ENCODE results near the gene EXOC6B. TPM values are rescaled to one million over a fixed set of nuclear protein-coding genes. Genes with fewer than 3 reads are reported as not detected.

The EXOC6B gene
- total and polyA plus RNA-seq, 2 of the 8 experiments (the other 6 are each of a cell fraction or from before 2014, with no cell fraction given) = 13.5 to 33.0 TPM

DNA sequence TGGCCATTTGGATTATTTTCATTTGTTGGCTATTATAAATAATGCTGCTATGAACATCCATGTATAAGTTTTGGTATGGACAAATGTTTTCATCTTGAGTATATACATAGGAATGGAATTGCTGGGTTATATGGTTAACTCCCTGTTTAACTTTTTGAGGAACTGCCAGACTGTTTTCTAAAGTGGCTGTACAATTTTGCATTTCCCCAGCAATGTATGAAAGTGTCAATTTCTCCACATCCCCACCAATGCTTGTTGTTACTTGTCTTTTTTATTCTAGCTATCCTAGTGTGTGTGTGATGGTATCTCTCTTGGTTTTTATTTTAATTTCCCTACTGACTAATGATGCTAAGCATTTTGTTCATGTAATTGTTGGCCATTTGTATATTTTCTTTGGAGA, 587.5 kb downstream of the EXOC6B start:
- Histone ChIP-seq H3K36me3 (ENCODE audit: control insufficient read depth in 2 of 4, insufficient read depth in 4 of 4, low read length in 3 of 4) (no peaks in the 10 kb centered on the region), H3K9ac (replicated peaks in 1 of 4; ENCODE audit: extremely low read depth in 1 of 4, low read depth in 3 of 4, low read length in 3 of 4) (no peak overlapping the region), H3K79me2 (ENCODE audit: control insufficient read depth in 1 of 2, insufficient read depth in 2 of 2, low read length in 2 of 2) (no peaks in the 10 kb centered on the region), H4K20me1 (replicated peaks in 1 of 2; ENCODE audit: control insufficient read depth in 1 of 2, insufficient read depth in 2 of 2, low read length in 2 of 2) (no peaks in the 10 kb centered on the region), H3K4me3 (ENCODE audit: extremely low read depth in 1 of 4, insufficient read depth in 2 of 4, low read depth in 3 of 4, low read length in 4 of 4) (no peak overlapping the region), H2AK5ac (ENCODE audit: low read depth, low read length) (no peak overlapping the region), H4K5ac (ENCODE audit: insufficient read length, low read depth, low read length) (no peak overlapping the region), H3K4me2 (ENCODE audit: insufficient read depth in 1 of 2, low read depth in 2 of 2, low read length in 2 of 2) (no peak overlapping the region), H2AFZ (ENCODE audit: low read length) (no peak overlapping the region), H3K23ac (ENCODE audit: insufficient read length) (no peak overlapping the region), H3K14ac (ENCODE audit: insufficient read length) (no peak overlapping the region), H4K8ac (ENCODE audit: extremely low read depth, insufficient read depth, low read length) (no peak overlapping the region), H2BK20ac (ENCODE audit: low read length) (no peak overlapping the region), H2BK12ac (ENCODE audit: low read depth, low read length) (no peak overlapping the region), H2BK5ac (ENCODE audit: low read depth, low read length) (no peak overlapping the region), H3K79me1 (ENCODE audit: low read depth, low read length) (no peaks in the 10 kb centered on the region), H2BK15ac (ENCODE audit: low read length) (no peak overlapping the region), H3K9me3 (ENCODE audit: insufficient read depth in 2 of 2, low read depth in 1 of 2, low read length in 1 of 2) (no peaks in the 10 kb centered on the region), H3K4ac (replicated peaks; ENCODE audit: insufficient read length, low read depth, low read length) (no peak overlapping the region), H3K4me1 (replicated peaks in 1 of 4; ENCODE audit: control insufficient read depth in 3 of 4, insufficient read depth in 4 of 4, low read length in 3 of 4) (peaks cover 0 to under 1% (median 0%) of the 10 kb centered on the region in 4 experiments; a peak in 1 of 7 replicates), H3K27me3 (replicated peaks in 1 of 4; ENCODE audit: control insufficient read depth in 3 of 4, extremely low read depth in 1 of 4, insufficient read depth in 3 of 4, low read length in 3 of 4) (no peaks in the 10 kb centered on the region), H2BK120ac (replicated peaks; ENCODE audit: low read depth, low read length) (no peak overlapping the region), H3K56ac (replicated peaks; ENCODE audit: insufficient read length, low read depth, low read length) (no peak overlapping the region), H3K23me2 (ENCODE audit: low read depth, low read length) (no peaks in the 10 kb centered on the region), H4K91ac (replicated peaks; ENCODE audit: insufficient read length, low read length) (no peak overlapping the region), H3K27ac (ENCODE audit: low read depth, low read length) (no peak overlapping the region), H3K18ac (ENCODE audit: extremely low read depth, low read length) (no peak overlapping the region)
- ChIA-PET CTCF (ENCODE audit: partially characterized antibody) (interaction anchor here (0.6 to 1.4 kb wide), 2 partner anchors 12 to 18 kb away, joined by 3 to 5 read pairs; no protein-coding TSS in a partner anchor), POLR2A (ENCODE audit: partially characterized antibody) (no interaction called here)
- no peak for DNase-seq (ENCODE audit: low read depth in 1 of 2, low spot score in 2 of 2)
- FAIRE-seq = no peak
- no peak for TF ChIP-seq ASH2L (IDR thresholded peaks at IDR 0.05; ENCODE audit: low read length)
- TF ChIP-seq SIN3A (conservative IDR thresholded peaks at IDR 0.05 in 1 of 2, IDR thresholded peaks at IDR 0.05 in 1 of 2; ENCODE audit: low read depth in 1 of 2, low read length in 2 of 2) = no peak
- no peak for TF ChIP-seq RXRA (IDR thresholded peaks at IDR 0.05; ENCODE audit: insufficient read depth, low read depth, low read length)
- TF ChIP-seq SP1 (IDR thresholded peaks at IDR 0.05; ENCODE audit: low read depth, low read length) = no peak
- TF ChIP-seq, protein P1, sequence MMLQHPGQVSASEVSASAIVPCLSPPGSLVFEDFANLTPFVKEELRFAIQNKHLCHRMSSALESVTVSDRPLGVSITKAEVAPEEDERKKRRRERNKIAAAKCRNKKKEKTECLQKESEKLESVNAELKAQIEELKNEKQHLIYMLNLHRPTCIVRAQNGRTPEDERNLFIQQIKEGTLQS (IDR thresholded peaks at IDR 0.05; ENCODE audit: insufficient read depth, low read depth, low read length) = no peak
- TF ChIP-seq ZNF274 (IDR thresholded peaks at IDR 0.05; ENCODE audit: borderline replicate concordance, extremely low read depth, low read length) = no peak
- no peak for TF ChIP-seq KDM1A (IDR thresholded peaks at IDR 0.05; ENCODE audit: borderline replicate concordance, low read length)
- TF ChIP-seq TEAD4 (IDR thresholded peaks at IDR 0.05; ENCODE audit: low read depth, low read length) = no peak
- TF ChIP-seq TCF12 (IDR thresholded peaks at IDR 0.05; ENCODE audit: low read depth, low read length) = no peak
- TF ChIP-seq HDAC6 (IDR thresholded peaks at IDR 0.05; ENCODE audit: low read depth, low read length) = no peak
- TF ChIP-seq HDAC2 (IDR thresholded peaks at IDR 0.05; ENCODE audit: borderline replicate concordance in 1 of 2, low read depth in 2 of 2, low read length in 2 of 2) = no peak
- TF ChIP-seq CBX8 (IDR thresholded peaks at IDR 0.05; ENCODE audit: borderline replicate concordance, low read depth, low read length) = no peak
- TF ChIP-seq SUZ12 (IDR thresholded peaks at IDR 0.05; ENCODE audit: low read length) = no peak
- TF ChIP-seq CHD1 (IDR thresholded peaks at IDR 0.05; ENCODE audit: low read depth, low read length) = no peak
- TF ChIP-seq CREB1 (IDR thresholded peaks at IDR 0.05) = no peak
